Esophagus muscularis mucosa (tissue), 4 donors: ENCODE data around the gene DERA.

Experiments
- EP300 ChIP-seq: sonication (generic); formaldehyde crosslinking; IDR thresholded peaks from one replicate; pipeline ENCODE4 v1.6.1; 2017; ENCODE audit warnings: antibody characterized with exemption
- POLR2A ChIP-seq: fragments of 450-650 bp; IDR thresholded peaks from one replicate; pipeline ENCODE4 v1.6.1; 2017; ENCODE audit warnings: antibody characterized with exemption, moderate library complexity, mild to moderate bottlenecking, low read depth
- TF ChIP-seq, protein P1 (sequence below), 3 experiments: fragments of 200-600 bp in 2 of 3; fragments of 450-650 bp in 1 of 3; sonication (generic) in 2 of 3; IDR thresholded peaks; one replicate each; pipeline ENCODE4 v1.5.1; 2017 to 2019; ENCODE audit warnings: antibody characterized with exemption in 3 of 3, mild to moderate bottlenecking in 2 of 3, moderate library complexity in 1 of 3

DNA sequence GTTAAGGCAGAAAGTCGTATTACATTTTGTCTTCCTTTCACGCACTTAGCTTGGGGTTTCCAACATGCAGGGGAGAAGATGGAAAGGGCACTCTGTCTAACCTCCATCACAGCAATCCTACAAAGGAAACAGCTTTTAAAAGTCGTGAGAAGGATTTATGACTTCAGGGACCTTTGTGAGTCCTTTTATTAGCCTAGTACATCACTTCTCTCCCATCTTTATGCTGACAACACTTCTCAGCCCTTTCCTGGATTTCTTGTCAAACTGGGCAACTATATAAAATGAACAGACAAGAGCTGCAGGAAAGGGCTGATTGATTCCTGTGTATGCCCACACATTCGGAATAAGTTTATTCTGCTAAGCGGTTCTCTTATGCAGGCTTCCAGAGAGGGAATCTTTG, 159.0 kb downstream of the DERA start:
- TF ChIP-seq, protein P1, sequence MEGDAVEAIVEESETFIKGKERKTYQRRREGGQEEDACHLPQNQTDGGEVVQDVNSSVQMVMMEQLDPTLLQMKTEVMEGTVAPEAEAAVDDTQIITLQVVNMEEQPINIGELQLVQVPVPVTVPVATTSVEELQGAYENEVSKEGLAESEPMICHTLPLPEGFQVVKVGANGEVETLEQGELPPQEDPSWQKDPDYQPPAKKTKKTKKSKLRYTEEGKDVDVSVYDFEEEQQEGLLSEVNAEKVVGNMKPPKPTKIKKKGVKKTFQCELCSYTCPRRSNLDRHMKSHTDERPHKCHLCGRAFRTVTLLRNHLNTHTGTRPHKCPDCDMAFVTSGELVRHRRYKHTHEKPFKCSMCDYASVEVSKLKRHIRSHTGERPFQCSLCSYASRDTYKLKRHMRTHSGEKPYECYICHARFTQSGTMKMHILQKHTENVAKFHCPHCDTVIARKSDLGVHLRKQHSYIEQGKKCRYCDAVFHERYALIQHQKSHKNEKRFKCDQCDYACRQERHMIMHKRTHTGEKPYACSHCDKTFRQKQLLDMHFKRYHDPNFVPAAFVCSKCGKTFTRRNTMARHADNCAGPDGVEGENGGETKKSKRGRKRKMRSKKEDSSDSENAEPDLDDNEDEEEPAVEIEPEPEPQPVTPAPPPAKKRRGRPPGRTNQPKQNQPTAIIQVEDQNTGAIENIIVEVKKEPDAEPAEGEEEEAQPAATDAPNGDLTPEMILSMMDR (IDR thresholded peaks at IDR 0.05): no peak
- TF ChIP-seq POLR2A: no peak
- TF ChIP-seq EP300: no peak
